Neural cell (in vitro differentiated cells): Measurements from ENCODE around the gene ITGA1. TPM values are rescaled to one million over a fixed set of nuclear protein-coding genes. Genes with fewer than 3 reads are reported as not detected.

ENCODE experiments used
- H2AFZ ChIP-seq: fragments of 200-600, 300-800 bp; sonication (generic), shearing (Covaris generic); 2 replicates; pipeline ENCODE4 v1.6.0; 2014; ENCODE audit warnings: low read depth, mild to moderate bottlenecking, antibody characterized with exemption, low read length, moderate library complexity
- H3F3A ChIP-seq: fragments of 200-600 bp; shearing (Covaris generic); 2 replicates; pipeline ENCODE4 v1.6.1; 2016; ENCODE audit warnings: mild to moderate bottlenecking, moderate library complexity, mixed read lengths, antibody characterized with exemption, low read length; ENCODE audit not compliant: insufficient read depth, poor library complexity, severe bottlenecking
- H3K27ac ChIP-seq: fragments of 200-600, 300-800 bp; sonication (generic), shearing (Covaris generic); 2 replicates; pipeline ENCODE4 v1.5.1; 2014; ENCODE audit warnings: mild to moderate bottlenecking, low read length, moderate library complexity
- H3K27me3 ChIP-seq: fragments of 300-800, 200-600 bp; sonication (generic), shearing (Covaris generic); 2 replicates; pipeline ENCODE4 v1.6.0; 2014; ENCODE audit warnings: mild to moderate bottlenecking, low read depth, low read length, moderate library complexity; ENCODE audit not compliant: insufficient read depth
- H3K36me3 ChIP-seq: fragments of 300-800, 200-600 bp; sonication (generic), shearing (Covaris generic); 2 replicates; pipeline ENCODE4 v1.5.1; 2014; ENCODE audit warnings: mild to moderate bottlenecking, antibody characterized with exemption, low read length, moderate library complexity; ENCODE audit not compliant: insufficient read depth
- H3K4me2 ChIP-seq: fragments of 300-800, 200-600 bp; sonication (generic), shearing (Covaris generic); 2 replicates; pipeline ENCODE4 v1.6.0; 2014; ENCODE audit warnings: mild to moderate bottlenecking, low read length
- H3K4me3 ChIP-seq: fragments of 300-800, 200-600 bp; sonication (generic), shearing (Covaris generic); 2 replicates; pipeline ENCODE4 v1.5.1; 2014; ENCODE audit warnings: mild to moderate bottlenecking, low read length, moderate library complexity
- H3K79me2 ChIP-seq: fragments of 200-600 bp; shearing (Covaris generic); replicated peaks from 2 replicates; pipeline ENCODE4 v1.6.0; 2014; ENCODE audit warnings: mild to moderate bottlenecking, low read length, moderate library complexity; ENCODE audit not compliant: insufficient read depth
- H3K9ac ChIP-seq: fragments of 300-800, 200-600 bp; sonication (generic), shearing (Covaris generic); 2 replicates; pipeline ENCODE4 v1.6.1; 2016; ENCODE audit warnings: mild to moderate bottlenecking, low read length, mixed read lengths
- H3K9me2 ChIP-seq: fragments of 200-600 bp; shearing (Covaris generic); 2 replicates; pipeline ENCODE4 v1.6.1; 2016; ENCODE audit warnings: mild to moderate bottlenecking, low read length, mixed read lengths; ENCODE audit not compliant: insufficient read depth
- H3K9me3 ChIP-seq: fragments of 200-600, 300-800 bp; sonication (generic), shearing (Covaris generic); 2 replicates; pipeline ENCODE4 v1.6.1; 2016; ENCODE audit warnings: mild to moderate bottlenecking, mixed run types, low read length, moderate library complexity, mixed read lengths
- H4K20me1 ChIP-seq: fragments of 200-600 bp; shearing (Covaris generic); 2 replicates; pipeline ENCODE4 v1.6.1; 2016; ENCODE audit warnings: mild to moderate bottlenecking, mixed run types; ENCODE audit not compliant: insufficient read depth
- CTCF ChIP-seq: fragments of 450-650 bp; IDR thresholded peaks from 2 replicates; pipeline ENCODE4 v1.5.1; 2014; ENCODE audit warnings: antibody characterized with exemption, mild to moderate bottlenecking, moderate library complexity; ENCODE audit not compliant: poor library complexity, severe bottlenecking
- EP300 ChIP-seq: fragments of 450-650 bp; conservative IDR thresholded peaks from 2 replicates; pipeline ENCODE4 v1.6.1; 2014; ENCODE audit warnings: antibody characterized with exemption, mild to moderate bottlenecking, moderate library complexity; ENCODE audit not compliant: poor library complexity, severe bottlenecking
- EZH2 ChIP-seq: fragments of 200-600, 300-800 bp; shearing (Covaris generic), sonication (generic); IDR thresholded peaks from 2 replicates; pipeline ENCODE4 v1.6.1; 2014; ENCODE audit warnings: antibody characterized with exemption, low read length, borderline replicate concordance, mild to moderate bottlenecking; ENCODE audit not compliant: insufficient read depth, poor library complexity, severe bottlenecking
- MXI1 ChIP-seq: fragments of 450-650 bp; conservative IDR thresholded peaks from 2 replicates; pipeline ENCODE4 v1.6.1; 2014; ENCODE audit warnings: antibody characterized with exemption, mild to moderate bottlenecking; ENCODE audit not compliant: poor library complexity, severe bottlenecking
- POLR2AphosphoS5 ChIP-seq: IDR thresholded peaks from 2 replicates; pipeline ENCODE4 v1.6.1; 2012
- RAD21 ChIP-seq: fragments of 450-650 bp; conservative IDR thresholded peaks from 2 replicates; pipeline ENCODE4 v1.6.1; 2014; ENCODE audit warnings: antibody characterized with exemption, mild to moderate bottlenecking, moderate library complexity
- REST ChIP-seq: IDR thresholded peaks from 2 replicates; pipeline ENCODE4 v1.6.1; 2012; ENCODE audit warnings: borderline replicate concordance
- SMC3 ChIP-seq: fragments of 450-650 bp; conservative IDR thresholded peaks from 2 replicates; pipeline ENCODE4 v1.6.1; 2014; ENCODE audit warnings: antibody characterized with exemption, mild to moderate bottlenecking, moderate library complexity; ENCODE audit not compliant: poor library complexity
- TAF1 ChIP-seq: IDR thresholded peaks from 2 replicates; pipeline ENCODE4 v1.6.1; 2012; ENCODE audit warnings: low read depth
- polyA plus RNA-seq: library from polyadenylated mRNA; depleted of rRNA; stranded (reverse); fragments of >200 nt; gene quantifications from 2 replicates; pipeline ENCODE4 v1.2.3, GENCODE V29; 2014

The ITGA1 gene
- polyA plus RNA-seq, 1 donor from 2014 or later: 0.15 TPM

- Histone ChIP-seq H3K9me2 (no peaks in the 10 kb centered on the region), H3K79me2 (no peaks in the 10 kb centered on the region), H3K27ac (no peak overlapping the region), H3K36me3 (no peaks in the 10 kb centered on the region), H4K20me1 (no peaks in the 10 kb centered on the region), H3F3A (no peaks in the 10 kb centered on the region), H3K27me3 (peaks cover 13% of the 10 kb centered on the region), H3K4me2 (no peak overlapping the region), H3K4me3 (no peak overlapping the region), H2AFZ (no peak overlapping the region), H3K9ac (no peak overlapping the region), H3K9me3 (no peaks in the 10 kb centered on the region)
- TF ChIP-seq EZH2: no peak
- TF ChIP-seq RAD21: no peak
- TF ChIP-seq CTCF: no peak
- TF ChIP-seq REST: no peak
- no peak for TF ChIP-seq EP300
- no peak for TF ChIP-seq MXI1
- no peak for TF ChIP-seq TAF1
- no peak for TF ChIP-seq POLR2AphosphoS5
- no peak for TF ChIP-seq SMC3
Measured at GRCh38 chr5:52983731-52984636, 196.3 kb downstream of the ITGA1 start.

GRCh38 chr5:52985306-52985705 is 197.6 kb downstream of the ITGA1 start:
- H3K79me2 ChIP-seq: no peaks in the 10 kb centered on the region
- no peaks in the 10 kb centered on the region for H3K36me3 ChIP-seq
- no peak overlapping the region for H3K4me2 ChIP-seq
- no peaks in the 10 kb centered on the region for H3K9me2 ChIP-seq
- no peak overlapping the region for H3K27ac ChIP-seq
- H4K20me1 ChIP-seq: no peaks in the 10 kb centered on the region
- no peak overlapping the region for H2AFZ ChIP-seq
- no peak overlapping the region for H3K9ac ChIP-seq
- H3K27me3 ChIP-seq: peaks cover 26% of the 10 kb centered on the region
- H3F3A ChIP-seq: peaks cover 4% of the 10 kb centered on the region
- TF ChIP-seq CTCF (no peak), EP300 (no peak), REST (no peak), EZH2 (no peak), POLR2AphosphoS5 (no peak), TAF1 (no peak), RAD21 (no peak), MXI1 (no peak), SMC3 (no peak)
- H3K9me3 ChIP-seq: no peaks in the 10 kb centered on the region
- H3K4me3 ChIP-seq: no peak overlapping the region
